HCT116 (cell line): ENCODE results near the gene MTG2. TPM values are rescaled to one million over a fixed set of nuclear protein-coding genes. Genes with fewer than 3 reads are reported as not detected.

Experiments
- ATAC-seq: fragments of 200-7000 bp; cut with Tn5 transposase; 2 replicates; pipeline ENCODE4 v1.9.1; 2020; ENCODE audit warnings: mild to moderate bottlenecking, moderate library complexity
- BruUV-seq: library from RNA; stranded (reverse); fragments of 400-500 nt; replicated peaks from 2 replicates; lab custom pipeline; 2021; lab: Mats Ljungman, UMichigan
- CTCF ChIA-PET: fragments of 300-600 bp; sonication (Branson Sonifier 250); formaldehyde crosslinking; loops from one replicate; lab custom pipeline; 2021; ENCODE audit warnings: antibody characterized with exemption; lab: Charles Lee
- POLR2A ChIA-PET: fragments of 300-600, 350-600 bp; sonication (Branson Sonifier 250); formaldehyde crosslinking; loops from one replicate; lab custom pipeline; 2021; ENCODE audit warnings: antibody characterized with exemption; lab: Charles Lee
- RAD21 ChIA-PET, 2 experiments: fragments of 300-600 bp; sonication (Branson Sonifier 250); formaldehyde crosslinking; loops; one replicate each; lab custom pipeline; 2023; ENCODE audit warnings: low total read pairs in 2 of 2; ENCODE audit not compliant: uncharacterized antibody in 2 of 2, unreplicated experiment in 2 of 2, low non-redundant PET in 1 of 2; lab: Charles Lee
- DNase-seq: peaks from one replicate; pipeline ENCODE4 v3.0.0-alpha.2; 2010; ENCODE audit warnings: low read depth, low spot score
- H2AFZ ChIP-seq: fragments of 200-600 bp; shearing (Covaris generic), sonication (generic); 2 replicates; pipeline ENCODE4 v1.6.1; 2017; ENCODE audit warnings: low read depth, mixed run types, mixed read lengths, antibody characterized with exemption, low read length; ENCODE audit not compliant: poor library complexity, severe bottlenecking
- H3K27ac ChIP-seq: 2 replicates; pipeline ENCODE4 v1.5.1; 2012; ENCODE audit warnings: low read depth, low read length
- H3K27me3 ChIP-seq: fragments of 200-600 bp; sonication (generic); 2 replicates; pipeline ENCODE4 v1.6.1; 2016; ENCODE audit warnings: mixed run types, low read length, mixed read lengths; ENCODE audit not compliant: insufficient read depth
- H3K36me3 ChIP-seq, 2 experiments: fragments of 200-500 bp in 1 of 2; fragments of 200-600 bp in 1 of 2; sonication (Bioruptor generic) in 1 of 2; sonication (generic) in 1 of 2; 2 replicates each; pipeline versions ENCODE4 v1.5.1 to v1.6.1; 2014 to 2016; ENCODE audit warnings: low read length in 2 of 2, inconsistent platforms in 1 of 2, mixed read lengths in 1 of 2, mixed run types in 1 of 2; ENCODE audit not compliant: insufficient read depth in 2 of 2, control insufficient read depth in 1 of 2
- H3K4me1 ChIP-seq, 2 experiments: fragments of 200-600 bp in 1 of 2; sonication (generic) in 1 of 2; 2 replicates each; pipeline versions ENCODE4 v1.5.1 to v1.6.1; 2012 to 2017; ENCODE audit warnings: low read length in 2 of 2, inconsistent platforms in 1 of 2, mild to moderate bottlenecking in 1 of 2, mixed read lengths in 1 of 2, mixed run types in 1 of 2, moderate library complexity in 1 of 2; ENCODE audit not compliant: insufficient read depth in 2 of 2, control insufficient read depth in 1 of 2
- H3K4me2 ChIP-seq: fragments of 200-600 bp; sonication (generic); 2 replicates; pipeline ENCODE4 v1.6.1; 2017; ENCODE audit warnings: mixed run types, low read length, mixed read lengths
- H3K4me3 ChIP-seq, 2 experiments: fragments of 200-600 bp in 1 of 2; sonication (generic) in 1 of 2; replicated peaks in 1 of 2; 2 replicates each; pipeline ENCODE4 v1.5.1; 2011 to 2016; ENCODE audit warnings: low read length in 2 of 2, control low read depth in 1 of 2, low read depth in 1 of 2, mild to moderate bottlenecking in 1 of 2, mixed read lengths in 1 of 2, mixed run types in 1 of 2
- H3K79me2 ChIP-seq: fragments of 200-600 bp; sonication (generic); 2 replicates; pipeline ENCODE4 v1.6.1; 2017; ENCODE audit warnings: mild to moderate bottlenecking, mixed run types, low read length, moderate library complexity, mixed read lengths; ENCODE audit not compliant: insufficient read depth
- H3K9ac ChIP-seq: fragments of 200-600 bp; sonication (generic); 2 replicates; pipeline ENCODE4 v1.6.1; 2016; ENCODE audit warnings: low read length, mixed read lengths
- H3K9me2 ChIP-seq: fragments of 200-600 bp; sonication (generic), shearing (Covaris generic); 2 replicates; pipeline ENCODE4 v1.6.1; 2017; ENCODE audit warnings: mixed run types, mild to moderate bottlenecking, moderate library complexity; ENCODE audit not compliant: insufficient read depth
- H3K9me3 ChIP-seq, 2 experiments: fragments of 200-500 bp in 1 of 2; fragments of 200-600 bp in 1 of 2; sonication (Bioruptor generic) in 1 of 2; sonication (generic) in 1 of 2; 2 replicates each; pipeline ENCODE4 v1.6.1; 2014 to 2017; ENCODE audit warnings: low read length in 2 of 2, mixed read lengths in 2 of 2, inconsistent platforms in 1 of 2, low read depth in 1 of 2, mild to moderate bottlenecking in 1 of 2, mixed run types in 1 of 2, moderate library complexity in 1 of 2; ENCODE audit not compliant: control insufficient read depth in 1 of 2, insufficient read depth in 1 of 2
- H4K20me1 ChIP-seq: fragments of 200-600 bp; sonication (generic), shearing (Covaris generic); 2 replicates; pipeline ENCODE4 v1.6.1; 2017; ENCODE audit warnings: mixed run types, mild to moderate bottlenecking, moderate library complexity; ENCODE audit not compliant: insufficient read depth
- CBX3 ChIP-seq: IDR thresholded peaks from 2 replicates; pipeline ENCODE4 v1.6.1; 2012; ENCODE audit warnings: low read depth
- CEBPB ChIP-seq: IDR thresholded peaks from 2 replicates; pipeline ENCODE4 v1.6.1; 2012; ENCODE audit warnings: low read depth
- EGR1 ChIP-seq: IDR thresholded peaks from 2 replicates; pipeline ENCODE4 v1.6.1; 2012; ENCODE audit warnings: low read depth
- EZH2 ChIP-seq: fragments of 200-600 bp; sonication (generic); IDR thresholded peaks from 2 replicates; pipeline ENCODE4 v1.6.1; 2017; ENCODE audit warnings: antibody characterized with exemption, mixed run types
- EZH2phosphoT487 ChIP-seq: fragments of 200-600 bp; IDR thresholded peaks from 2 replicates; pipeline ENCODE4 v1.6.1; 2018; ENCODE audit warnings: antibody characterized with exemption, borderline replicate concordance
- MAX ChIP-seq: IDR thresholded peaks from 2 replicates; pipeline ENCODE4 v1.6.1; 2012
- POLR2A ChIP-seq: IDR thresholded peaks from 2 replicates; pipeline ENCODE4 v1.7.0; 2011; ENCODE audit warnings: borderline replicate concordance; ENCODE audit not compliant: insufficient read depth, insufficient read length; ENCODE audit errors: extremely low read depth
- POLR2AphosphoS5 ChIP-seq: IDR thresholded peaks from 2 replicates; pipeline ENCODE4 v1.6.1; 2011; ENCODE audit warnings: mild to moderate bottlenecking, low read depth, low read length, moderate library complexity
- SIN3A ChIP-seq: IDR thresholded peaks from 2 replicates; pipeline ENCODE4 v1.6.1; 2012; ENCODE audit warnings: low read depth
- SP1 ChIP-seq: IDR thresholded peaks from 2 replicates; pipeline ENCODE4 v1.6.1; 2012; ENCODE audit warnings: low read depth
- TCF7L2 ChIP-seq: IDR thresholded peaks from 2 replicates; pipeline ENCODE4 v1.7.0; 2011; ENCODE audit warnings: borderline replicate concordance, inconsistent platforms; ENCODE audit not compliant: insufficient read depth, insufficient read length; ENCODE audit errors: extremely low read depth
- ZFX ChIP-seq: fragments of 450-650 bp; IDR thresholded peaks from 2 replicates; pipeline ENCODE4 v1.6.1; 2017
- ZNF274 ChIP-seq: fragments of 200-500 bp; sonication (Bioruptor generic); IDR thresholded peaks from 2 replicates; pipeline ENCODE4 v1.6.1; 2014; ENCODE audit warnings: mild to moderate bottlenecking, low read depth, low read length, inconsistent platforms
- intact Hi-C: fragments of 100-400 bp; cut with micrococcal nuclease; formaldehyde crosslinking; loops from 2 replicates; pipeline ENCODE4 v1.10.0; 2022
- total RNA-seq: library from RNA; stranded (reverse); gene quantifications from one replicate; pipeline ENCODE4 v1.2.1, GENCODE V29; 2021; ENCODE audit not compliant: unreplicated experiment
- TF ChIP-seq, protein P1 (sequence below): IDR thresholded peaks from 2 replicates; pipeline ENCODE4 v1.6.1; 2012; ENCODE audit warnings: low read depth

Gene MTG2
- total RNA-seq, 1 experiment from 2014 or later = 43.3 TPM

DNA sequence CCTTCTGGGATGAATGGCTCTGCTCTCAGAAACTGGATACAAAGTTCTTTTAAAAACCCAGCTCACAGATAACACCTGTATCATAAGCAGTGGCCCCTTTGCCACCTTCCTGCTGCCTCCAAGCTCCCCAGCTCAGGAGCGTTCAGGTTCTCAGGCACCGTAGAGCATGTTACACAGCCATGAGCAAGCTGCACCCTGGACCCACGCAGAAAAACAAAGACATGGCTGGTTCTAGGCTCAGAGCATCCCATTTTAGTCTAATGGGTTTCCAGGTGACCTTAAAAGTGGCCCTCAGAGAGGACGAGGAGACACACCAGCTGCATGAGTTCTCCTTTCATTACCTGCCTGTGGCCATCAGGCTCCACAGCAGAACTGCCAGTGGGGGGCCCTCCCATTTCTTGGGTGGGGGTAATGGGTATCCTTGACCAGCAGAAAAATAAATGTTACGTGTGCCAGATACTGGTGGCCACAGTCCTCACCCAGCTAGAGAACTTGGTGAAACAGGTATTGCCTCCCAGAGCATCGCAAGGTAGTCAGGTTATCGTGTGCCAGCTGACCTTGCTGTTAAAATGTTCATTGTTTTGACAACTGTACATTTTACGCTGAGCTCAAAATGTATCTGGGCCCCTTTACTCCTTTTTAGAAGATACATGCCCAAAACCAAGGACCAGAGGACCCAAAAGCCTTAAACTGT, 47.1 kb upstream of the MTG2 start:
- intact Hi-C loops = no loop called here
- no peak overlapping the region for H2AFZ ChIP-seq
- H4K20me1 ChIP-seq = peaks cover 7% of the 10 kb centered on the region; the same call in 1 of the 2 replicates
- RAD21 ChIA-PET = no interaction called here
- H3K9ac ChIP-seq = no peak overlapping the region
- H3K9me2 ChIP-seq = no peaks in the 10 kb centered on the region
- POLR2A ChIA-PET = interaction anchor here (1.9 to 2.0 kb wide), 2 partner anchors 13 to 125 kb away, joined by 5 to 10 read pairs; partner anchors contain the start of gene LSM14B
- H3K9me3 ChIP-seq = no peaks in the 10 kb centered on the region
- ATAC-seq (no peak), DNase-seq (no peak)
- no peak overlapping the region for H3K4me3 ChIP-seq
- H3K27me3 ChIP-seq = no peaks in the 10 kb centered on the region
- no peaks in the 10 kb centered on the region for H3K4me1 ChIP-seq
- peaks cover 52 to 69% of the 10 kb centered on the region in 2 experiments for H3K36me3 ChIP-seq
- CTCF ChIA-PET = interaction anchor here (0.7 to 1.5 kb wide), 4 partner anchors 9 to 658 kb away, joined by 3 to 24 read pairs (median 4); no protein-coding TSS in a partner anchor
- BruUV-seq = no TSS peak
- 0 out of 2 replicates have a peak, but pooled peaks have one; percentile 22 for TF ChIP-seq SIN3A
- 0 out of 2 replicates have a peak, but pooled peaks have one; percentile 9 for TF ChIP-seq POLR2AphosphoS5
- TF ChIP-seq, protein P1, sequence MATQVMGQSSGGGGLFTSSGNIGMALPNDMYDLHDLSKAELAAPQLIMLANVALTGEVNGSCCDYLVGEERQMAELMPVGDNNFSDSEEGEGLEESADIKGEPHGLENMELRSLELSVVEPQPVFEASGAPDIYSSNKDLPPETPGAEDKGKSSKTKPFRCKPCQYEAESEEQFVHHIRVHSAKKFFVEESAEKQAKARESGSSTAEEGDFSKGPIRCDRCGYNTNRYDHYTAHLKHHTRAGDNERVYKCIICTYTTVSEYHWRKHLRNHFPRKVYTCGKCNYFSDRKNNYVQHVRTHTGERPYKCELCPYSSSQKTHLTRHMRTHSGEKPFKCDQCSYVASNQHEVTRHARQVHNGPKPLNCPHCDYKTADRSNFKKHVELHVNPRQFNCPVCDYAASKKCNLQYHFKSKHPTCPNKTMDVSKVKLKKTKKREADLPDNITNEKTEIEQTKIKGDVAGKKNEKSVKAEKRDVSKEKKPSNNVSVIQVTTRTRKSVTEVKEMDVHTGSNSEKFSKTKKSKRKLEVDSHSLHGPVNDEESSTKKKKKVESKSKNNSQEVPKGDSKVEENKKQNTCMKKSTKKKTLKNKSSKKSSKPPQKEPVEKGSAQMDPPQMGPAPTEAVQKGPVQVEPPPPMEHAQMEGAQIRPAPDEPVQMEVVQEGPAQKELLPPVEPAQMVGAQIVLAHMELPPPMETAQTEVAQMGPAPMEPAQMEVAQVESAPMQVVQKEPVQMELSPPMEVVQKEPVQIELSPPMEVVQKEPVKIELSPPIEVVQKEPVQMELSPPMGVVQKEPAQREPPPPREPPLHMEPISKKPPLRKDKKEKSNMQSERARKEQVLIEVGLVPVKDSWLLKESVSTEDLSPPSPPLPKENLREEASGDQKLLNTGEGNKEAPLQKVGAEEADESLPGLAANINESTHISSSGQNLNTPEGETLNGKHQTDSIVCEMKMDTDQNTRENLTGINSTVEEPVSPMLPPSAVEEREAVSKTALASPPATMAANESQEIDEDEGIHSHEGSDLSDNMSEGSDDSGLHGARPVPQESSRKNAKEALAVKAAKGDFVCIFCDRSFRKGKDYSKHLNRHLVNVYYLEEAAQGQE = no peak
- TF ChIP-seq MAX = no peak
- no peak for TF ChIP-seq EZH2
- TF ChIP-seq ZFX = no peak
- TF ChIP-seq CBX3 = no peak
- TF ChIP-seq POLR2A = no peak
- TF ChIP-seq CEBPB = no peak
- TF ChIP-seq EZH2phosphoT487 = no peak
- no peak for TF ChIP-seq TCF7L2
- TF ChIP-seq SP1 = no peak
- TF ChIP-seq EGR1 = no peak
- no peak for TF ChIP-seq ZNF274
- peaks cover 40% of the 10 kb centered on the region for H3K79me2 ChIP-seq
- H3K4me2 ChIP-seq = no peak overlapping the region
- no peak overlapping the region for H3K27ac ChIP-seq
